ENCODE data around the gene SMYD3. TPM values are rescaled to one million over a fixed set of nuclear protein-coding genes. Genes with fewer than 3 reads are reported as not detected.

The SMYD3 gene
- total and polyA plus RNA-seq, 2 of the 4 experiments (the other 2 are of a cell fraction), result 26.5 to 37.6 TPM

- no peak overlapping the region for H3K9ac ChIP-seq (ENCODE audit: low read depth, low read length)
- H2BK120ac ChIP-seq (ENCODE audit: low read depth, low read length), result no peak overlapping the region
- in situ Hi-C loops (cut with MboI; ENCODE audit: low sequenced_read_pairs), result no loop called here
- no peak overlapping the region for H2AFZ ChIP-seq (replicated peaks; ENCODE audit: low read length, poor library complexity)
- TF ChIP-seq POLR2A (IDR thresholded peaks at IDR 0.05; ENCODE audit: low read depth, low read length), result no peak
- no peak for TF ChIP-seq MAZ (IDR thresholded peaks at IDR 0.05; ENCODE audit: borderline replicate concordance, low read depth, low read length)
- TF ChIP-seq CTCF (conservative IDR thresholded peaks at IDR 0.05; ENCODE audit: low read depth, low read length), result no peak
- no peak for TF ChIP-seq FOS (IDR thresholded peaks at IDR 0.05; ENCODE audit: low read depth, low read length)
- no peak for TF ChIP-seq CHD1 (IDR thresholded peaks at IDR 0.05; ENCODE audit: low read depth, low read length)
- no peak for TF ChIP-seq USF2 (IDR thresholded peaks at IDR 0.05; ENCODE audit: low read depth, low read length)
- TF ChIP-seq NFE2L2 (IDR thresholded peaks at IDR 0.05; ENCODE audit: low read depth, low read length), result no peak
- TF ChIP-seq RCOR1 (IDR thresholded peaks at IDR 0.05; ENCODE audit: insufficient replicate concordance, low read length), result no peak
- no peak for TF ChIP-seq RAD21 (IDR thresholded peaks at IDR 0.05; ENCODE audit: low read length)
- no peaks in the 10 kb centered on the region for H4K20me1 ChIP-seq (ENCODE audit: insufficient read depth, low read length)
- BruUV-seq (replicated peaks), result no TSS peak
- H3K36me3 ChIP-seq (ENCODE audit: control insufficient read depth, insufficient read depth, low read length), result 0 out of 2 replicates have a peak, but pooled peaks cover 1% of the 10 kb centered on the region
- H2BK5ac ChIP-seq (ENCODE audit: low read depth, low read length, poor library complexity, severe bottlenecking), result no peak overlapping the region
- no peak overlapping the region for H3K23ac ChIP-seq (ENCODE audit: low read depth, low read length)
- no peak overlapping the region for H3K18ac ChIP-seq (ENCODE audit: low read depth, low read length)
- no peak for ATAC-seq (ENCODE audit: low read depth)
- H4K91ac ChIP-seq (ENCODE audit: insufficient read depth, low read depth, low read length), result no peak overlapping the region
- H3K27ac ChIP-seq (ENCODE audit: insufficient read depth, low read length), result no peak overlapping the region
- 0 out of 2 replicates have a peak, but pooled peaks cover 4% of the 10 kb centered on the region for H3K9me1 ChIP-seq (ENCODE audit: insufficient read depth, low read length)
- H2AK9ac ChIP-seq (replicated peaks; ENCODE audit: low read depth, low read length, poor library complexity), result no peak overlapping the region
- no peak overlapping the region for H3K56ac ChIP-seq (ENCODE audit: extremely low read depth, insufficient read depth, low read length)
- ChIA-PET CTCF (interaction anchor here (0.6 to 0.9 kb wide), 2 partner anchors 12 to 449 kb away, joined by 3 read pairs; no protein-coding TSS in a partner anchor), POLR2A (ENCODE audit: unreplicated experiment) (no interaction called here)
- H3K4me3 ChIP-seq (ENCODE audit: insufficient read depth, low read depth, low read length), result no peak overlapping the region
- no peaks in the 10 kb centered on the region for H3K27me3 ChIP-seq (ENCODE audit: control insufficient read depth, insufficient read depth, low read length)
- no peaks in the 10 kb centered on the region for H3K79me1 ChIP-seq (ENCODE audit: low read depth in 1 of 2, low read length in 2 of 2)
- no peak overlapping the region for H2AK5ac ChIP-seq (ENCODE audit: low read depth, low read length)
- no peak overlapping the region; the same call in 1 of the 2 replicates for H2BK20ac ChIP-seq (ENCODE audit: low read depth, low read length)
- no peak overlapping the region for H3K14ac ChIP-seq (replicated peaks; ENCODE audit: low read depth, low read length)
- H3K4me2 ChIP-seq (ENCODE audit: low read depth, low read length), result no peak overlapping the region
- H4K8ac ChIP-seq (ENCODE audit: low read depth in 2 of 2, low read length in 2 of 2), result no peak overlapping the region
- H3K4me1 ChIP-seq (ENCODE audit: control insufficient read depth, insufficient read depth, low read length), result peaks cover 2% of the 10 kb centered on the region; the same call in 1 of the 2 replicates
- H3K9me3 ChIP-seq (ENCODE audit: control insufficient read depth, insufficient read depth, low read length), result no peaks in the 10 kb centered on the region
- intact Hi-C loops (cut with micrococcal nuclease), result no loop called here
- dilution Hi-C loops (cut with HindIII; ENCODE audit: low sequenced_read_pairs, unreplicated experiment), result no loop called here
- no CpG with 5 or more reads among the region's 9 CpGs for WGBS, 2 experiments (ENCODE audit: extremely low coverage in 2 of 2, insufficient read length in 1 of 2)
- H3K4ac ChIP-seq (ENCODE audit: low read depth, low read length), result peak overlapping the region; percentile 51; the same call in 1 of the 2 replicates
- no peak for DNase-seq
- no peak overlapping the region for H2BK15ac ChIP-seq (ENCODE audit: low read depth, low read length)
- H4K5ac ChIP-seq (ENCODE audit: low read depth, low read length), result no peak overlapping the region
Observed at GRCh38 chr1:245831518-245831917, 675.6 kb downstream of the SMYD3 start.
